MCF 10A (cell line): ENCODE data around the gene SGK1. TPM values are rescaled to one million over a fixed set of nuclear protein-coding genes. Genes with fewer than 3 reads are reported as not detected.
A peak's percentile ranks its signal among the peaks of the same experiment; 100 is the strongest.
"Not testable (repeated sequence)": the region's sequence is repeated elsewhere in the genome, so short reads cannot be mapped to it uniquely, and the experiment has no call there.

Source experiments
- BruUV-seq: library from RNA; stranded (reverse); fragments of 400-500 nt; replicated peaks from 2 replicates; lab custom pipeline; 2021; lab: Mats Ljungman, UMichigan
- CTCF ChIA-PET: fragments of 300-600 bp; sonication (Branson Sonifier 250); formaldehyde crosslinking; extraction: SDS; loops from one replicate; lab custom pipeline; 2021; ENCODE audit warnings: antibody characterized with exemption, inconsistent platforms; lab: Yijun Ruan, JAX
- POLR2A ChIA-PET: fragments of 300-600, 350-650 bp; sonication (Branson Sonifier 250); formaldehyde crosslinking; extraction: SDS; loops from one replicate; lab custom pipeline; 2020; ENCODE audit warnings: antibody characterized with exemption, inconsistent platforms; lab: Yijun Ruan, JAX
- DNase-seq: peaks from one replicate; pipeline ENCODE4 v3.0.0-alpha.2; 2018; ENCODE audit not compliant: unreplicated experiment
- H3K27ac Mint-ChIP-seq: one replicate; pipeline ENCODE4 v1.8.0; 2022; ENCODE audit warnings: mild to moderate bottlenecking, low read depth, mixed read lengths; ENCODE audit not compliant: unreplicated experiment
- H3K27me3 Mint-ChIP-seq: one replicate; pipeline ENCODE4 v1.8.0; 2022; ENCODE audit warnings: mixed read lengths; ENCODE audit not compliant: insufficient read depth, unreplicated experiment
- H3K36me3 Mint-ChIP-seq: one replicate; pipeline ENCODE4 v1.8.0; 2022; ENCODE audit warnings: mild to moderate bottlenecking, moderate library complexity, mixed read lengths; ENCODE audit not compliant: insufficient read depth, unreplicated experiment
- H3K4me1 Mint-ChIP-seq: one replicate; pipeline ENCODE4 v1.8.0; 2022; ENCODE audit warnings: mixed read lengths; ENCODE audit not compliant: insufficient read depth, unreplicated experiment
- H3K4me3 Mint-ChIP-seq: one replicate; pipeline ENCODE4 v1.8.0; 2022; ENCODE audit warnings: mild to moderate bottlenecking, moderate library complexity, mixed read lengths; ENCODE audit not compliant: unreplicated experiment
- H3K9me3 Mint-ChIP-seq: one replicate; pipeline ENCODE4 v1.8.0; 2022; ENCODE audit warnings: mixed read lengths; ENCODE audit not compliant: unreplicated experiment
- CTCF ChIP-seq: fragments of 200-600 bp; IDR thresholded peaks from one replicate; pipeline ENCODE4 v1.8.0; 2022; ENCODE audit warnings: antibody characterized with exemption, mild to moderate bottlenecking; ENCODE audit not compliant: unreplicated experiment
- intact Hi-C: fragments of 100-400 bp; cut with micrococcal nuclease; formaldehyde crosslinking; loops from 2 replicates; pipeline ENCODE4 v1.14.1; 2022
- total RNA-seq: library from RNA; stranded (reverse); gene quantifications from 2 replicates; pipeline ENCODE4 v1.2.3, GENCODE V29; 2022

The SGK1 gene
- total RNA-seq, 1 experiment from 2014 or later: 30.8 TPM

GRCh38 chr6:134185277-134185676, 132.6 kb downstream of the SGK1 start:
- no TSS peak for BruUV-seq
- POLR2A ChIA-PET: no interaction called here
- DNase-seq: no peak

GRCh38 chr6:134183844-134184243, 134.1 kb downstream of the SGK1 start:
- Mint-ChIP-seq H3K9me3 (no peaks in the 10 kb centered on the region), H3K4me3 (no peak overlapping the region), H3K4me1 (no peaks in the 10 kb centered on the region), H3K27me3 (no peaks in the 10 kb centered on the region), H3K36me3 (no peaks in the 10 kb centered on the region), H3K27ac (peak overlapping the region; percentile 54)
- CTCF ChIA-PET: interaction anchor here (0.6 to 0.7 kb wide), 4 partner anchors 431 to 736 kb away, joined by 3 to 4 read pairs (median 3); no protein-coding TSS in a partner anchor
- no TSS peak for BruUV-seq
- POLR2A ChIA-PET: no interaction called here
- intact Hi-C loops: no loop called here
- DNase-seq: no peak
- no peak for TF ChIP-seq CTCF

More at GRCh38 chr6:134185277-134185676, 132.6 kb downstream of the SGK1 start:
- Mint-ChIP-seq H3K4me3 (no peak overlapping the region), H3K27me3 (no peaks in the 10 kb centered on the region), H3K27ac (no peak overlapping the region), H3K36me3 (no peaks in the 10 kb centered on the region), H3K4me1 (no peaks in the 10 kb centered on the region), H3K9me3 (no peaks in the 10 kb centered on the region)
- intact Hi-C loops: no loop called here
- CTCF ChIA-PET: no interaction called here
- no peak for TF ChIP-seq CTCF

GRCh38 chr6:134182528-134182927, 135.4 kb downstream of the SGK1 start:
- H3K27me3 Mint-ChIP-seq: no peaks in the 10 kb centered on the region
- intact Hi-C loops: no loop called here
- no peak for TF ChIP-seq CTCF
- ChIA-PET POLR2A (no interaction called here), CTCF (interaction anchor here (0.8 kb wide), 1 partner anchor 758 kb away, joined by 4 read pairs; no protein-coding TSS in a partner anchor)
- peaks cover 12% of the 10 kb centered on the region for H3K4me1 Mint-ChIP-seq
- no peak overlapping the region for H3K27ac Mint-ChIP-seq
- DNase-seq: no peak
- H3K36me3 Mint-ChIP-seq: no peaks in the 10 kb centered on the region
- BruUV-seq: no TSS peak
- H3K4me3 Mint-ChIP-seq: no peak overlapping the region
- no peaks in the 10 kb centered on the region for H3K9me3 Mint-ChIP-seq

GRCh38 chr6:134181726-134182125, 136.2 kb downstream of the SGK1 start:
- BruUV-seq: not testable (repeated sequence)

GRCh38 chr6:134181251-134181650, 136.7 kb downstream of the SGK1 start:
- BruUV-seq, DNase-seq, H3K36me3 Mint-ChIP-seq, intact Hi-C loops, H3K9me3 Mint-ChIP-seq, H3K27ac Mint-ChIP-seq, H3K4me3 Mint-ChIP-seq, H3K27me3 Mint-ChIP-seq: not testable (repeated sequence)
- ChIA-PET POLR2A (interaction anchor here (0.6 kb wide), 2 partner anchors 165 to 701 kb away, joined by 3 read pairs; no protein-coding TSS in a partner anchor), CTCF (interaction anchor here (0.7 to 1.6 kb wide), 3 partner anchors 25 to 459 kb away, joined by 4 read pairs; no protein-coding TSS in a partner anchor)
- peaks cover 15% of the 10 kb centered on the region for H3K4me1 Mint-ChIP-seq

More at GRCh38 chr6:134181726-134182125, 136.2 kb downstream of the SGK1 start:
- DNase-seq, H3K27me3 Mint-ChIP-seq, intact Hi-C loops, H3K27ac Mint-ChIP-seq, H3K36me3 Mint-ChIP-seq, H3K4me3 Mint-ChIP-seq, H3K9me3 Mint-ChIP-seq: not testable (repeated sequence)
- ChIA-PET POLR2A (interaction anchor here (0.6 kb wide), 1 partner anchor 701 kb away, joined by 3 read pairs; no protein-coding TSS in a partner anchor), CTCF (interaction anchor here (1.6 kb wide), 1 partner anchor 459 kb away, joined by 4 read pairs; no protein-coding TSS in a partner anchor)
- H3K4me1 Mint-ChIP-seq: peaks cover 15% of the 10 kb centered on the region

- BruUV-seq, intact Hi-C loops, DNase-seq, H3K27ac Mint-ChIP-seq, H3K36me3 Mint-ChIP-seq, H3K4me3 Mint-ChIP-seq, H3K27me3 Mint-ChIP-seq, H3K9me3 Mint-ChIP-seq: not testable (repeated sequence)
- CTCF ChIA-PET: interaction anchor here (0.7 to 3.7 kb wide), 5 partner anchors 24 to 702 kb away, joined by 4 to 42 read pairs (median 4); no protein-coding TSS in a partner anchor
- POLR2A ChIA-PET: interaction anchor here (0.6 to 1.3 kb wide), 2 partner anchors 108 to 166 kb away, joined by 3 read pairs; no protein-coding TSS in a partner anchor
- peaks cover 21% of the 10 kb centered on the region for H3K4me1 Mint-ChIP-seq
Measured at GRCh38 chr6:134180540-134180939, 137.4 kb downstream of the SGK1 start.
